Measurements from ENCODE around the gene SMIM15.

SMIM15 gene

DNA sequence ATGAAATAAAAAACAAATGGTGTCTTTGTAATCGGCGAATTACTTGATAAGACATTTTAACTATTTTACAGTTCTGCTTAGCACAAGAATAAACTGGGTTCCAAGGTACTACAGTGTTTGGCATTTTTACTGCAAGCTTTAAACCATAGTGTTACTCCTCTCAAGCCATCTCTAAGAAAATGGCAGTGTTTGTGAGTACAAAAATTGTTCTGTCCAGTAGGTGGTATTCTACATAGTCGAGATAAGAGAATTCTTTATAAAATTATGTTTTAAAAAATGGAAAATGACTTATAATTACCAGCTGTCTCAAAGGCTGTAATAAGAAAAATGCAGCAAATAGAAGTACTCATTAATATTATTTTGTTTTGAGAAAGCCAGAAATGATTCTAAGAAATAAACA, 3.2 kb downstream of the SMIM15 start:
- no peak for DNase-seq

DNA sequence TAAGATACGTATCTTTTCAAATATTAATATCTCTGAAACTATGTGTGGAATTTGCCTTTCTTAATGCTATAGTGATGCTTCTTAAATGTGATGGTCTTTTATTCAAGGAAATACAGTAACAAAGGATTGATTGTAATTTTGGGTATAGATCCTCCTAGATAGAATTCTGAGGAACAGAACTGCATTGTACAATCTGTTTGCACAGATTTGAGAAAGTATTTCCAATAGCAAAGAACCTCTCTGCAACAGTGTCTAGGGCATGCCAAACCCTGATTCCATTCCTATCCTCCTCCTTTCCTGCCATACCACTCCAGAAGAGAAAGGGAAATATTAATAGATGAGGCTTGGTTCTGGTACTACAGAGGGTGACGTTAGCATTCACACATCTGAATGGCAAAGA, 10.4 kb downstream of the SMIM15 start:
- no peak for DNase-seq

DNA sequence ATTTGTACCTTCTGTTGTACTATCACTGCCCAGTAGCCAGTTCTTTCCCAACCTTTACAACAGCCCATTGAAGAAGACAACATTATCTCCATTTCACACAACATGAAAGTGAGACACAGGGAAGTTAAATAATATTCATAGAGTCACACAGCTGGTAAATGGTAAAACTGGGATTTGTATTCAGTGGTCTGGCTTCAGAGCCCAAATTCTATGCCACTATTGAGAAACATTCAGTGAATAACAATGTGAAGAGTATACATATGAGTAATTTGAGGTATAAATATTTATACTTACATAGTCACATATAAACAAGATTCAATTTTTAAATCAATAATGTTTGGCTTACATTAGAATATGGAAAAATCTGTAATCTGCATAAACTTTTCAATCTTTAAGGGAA, 13.8 kb downstream of the SMIM15 start:
- no peak for DNase-seq

DNA sequence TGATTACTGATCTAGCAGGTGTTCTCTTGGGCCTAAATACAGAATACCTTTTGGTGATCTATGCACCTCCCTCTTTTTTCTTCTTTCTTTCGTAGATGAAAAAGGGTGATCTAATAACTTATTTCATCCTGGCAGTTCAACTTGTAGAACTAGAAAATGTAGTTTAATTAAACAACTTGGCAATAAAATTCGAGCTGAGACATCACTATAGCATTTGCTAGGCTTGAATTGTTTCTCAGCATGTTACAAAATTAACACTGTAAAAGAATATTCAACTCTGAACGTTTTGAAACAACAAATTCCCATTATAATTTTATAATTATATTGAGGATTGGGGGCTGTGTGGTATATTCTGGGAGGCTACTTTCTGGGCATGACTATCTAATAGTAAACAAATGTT, 19.5 kb downstream of the SMIM15 start:
- no peak for DNase-seq

DNA sequence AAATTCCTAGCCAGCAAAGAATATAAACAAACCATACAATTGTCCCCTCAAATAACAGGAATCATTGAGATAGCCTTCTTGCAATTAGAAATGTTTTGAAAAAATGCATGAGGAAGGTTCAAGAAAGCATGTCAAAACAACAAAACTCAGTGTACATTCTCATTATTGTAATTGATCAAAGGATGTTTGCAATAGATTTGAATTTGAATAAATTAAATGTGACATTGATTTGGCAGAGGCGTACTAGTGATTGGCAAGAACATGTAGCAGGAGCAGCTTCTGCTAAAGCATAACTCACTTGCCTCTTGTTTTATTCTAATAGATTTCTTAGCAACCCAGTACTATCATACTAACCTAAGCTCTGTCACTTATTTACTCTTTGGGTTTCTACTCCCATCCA, 19.9 kb downstream of the SMIM15 start:
- no peak for DNase-seq

DNA sequence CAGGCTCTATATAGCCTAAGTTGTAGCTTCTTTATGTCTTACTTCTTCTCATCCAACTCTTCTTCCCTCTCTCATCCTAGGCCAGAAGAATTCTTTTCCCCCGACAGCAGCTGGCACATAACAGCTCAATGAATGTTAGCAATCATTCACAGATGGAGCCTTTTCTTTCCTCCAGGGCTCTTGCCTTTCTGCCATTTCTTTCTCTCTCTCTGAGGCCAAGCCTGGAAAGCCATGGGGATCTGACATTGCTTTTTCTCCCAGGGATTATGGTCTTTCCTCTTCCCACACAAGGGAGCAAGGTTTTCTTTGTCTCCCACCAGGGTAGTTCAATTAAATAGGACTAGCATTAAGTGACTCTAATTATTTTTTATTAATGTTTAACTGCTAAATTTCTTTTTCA, 20.5 kb downstream of the SMIM15 start:
- no peak for DNase-seq

DNA sequence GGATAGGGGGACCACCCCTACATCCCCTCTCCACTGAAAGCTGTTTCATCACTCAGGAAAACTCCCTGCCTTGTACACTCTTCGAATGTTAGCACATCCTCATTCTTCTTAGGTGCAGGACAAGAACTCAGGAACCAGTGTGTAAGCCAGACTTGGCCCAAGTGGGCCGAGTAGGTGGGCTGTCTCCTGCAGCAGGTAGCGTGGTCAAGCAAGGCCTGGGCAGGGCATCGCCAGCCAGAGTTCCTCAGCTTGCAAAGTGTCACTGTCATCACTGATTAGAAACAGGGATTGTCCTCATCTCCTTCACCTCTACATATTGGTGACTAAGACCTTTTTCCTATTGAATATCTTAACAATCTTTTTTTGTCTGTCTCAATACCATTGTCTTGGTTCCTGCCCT, 22.3 kb downstream of the SMIM15 start:
- DNase-seq, result no peak

DNA sequence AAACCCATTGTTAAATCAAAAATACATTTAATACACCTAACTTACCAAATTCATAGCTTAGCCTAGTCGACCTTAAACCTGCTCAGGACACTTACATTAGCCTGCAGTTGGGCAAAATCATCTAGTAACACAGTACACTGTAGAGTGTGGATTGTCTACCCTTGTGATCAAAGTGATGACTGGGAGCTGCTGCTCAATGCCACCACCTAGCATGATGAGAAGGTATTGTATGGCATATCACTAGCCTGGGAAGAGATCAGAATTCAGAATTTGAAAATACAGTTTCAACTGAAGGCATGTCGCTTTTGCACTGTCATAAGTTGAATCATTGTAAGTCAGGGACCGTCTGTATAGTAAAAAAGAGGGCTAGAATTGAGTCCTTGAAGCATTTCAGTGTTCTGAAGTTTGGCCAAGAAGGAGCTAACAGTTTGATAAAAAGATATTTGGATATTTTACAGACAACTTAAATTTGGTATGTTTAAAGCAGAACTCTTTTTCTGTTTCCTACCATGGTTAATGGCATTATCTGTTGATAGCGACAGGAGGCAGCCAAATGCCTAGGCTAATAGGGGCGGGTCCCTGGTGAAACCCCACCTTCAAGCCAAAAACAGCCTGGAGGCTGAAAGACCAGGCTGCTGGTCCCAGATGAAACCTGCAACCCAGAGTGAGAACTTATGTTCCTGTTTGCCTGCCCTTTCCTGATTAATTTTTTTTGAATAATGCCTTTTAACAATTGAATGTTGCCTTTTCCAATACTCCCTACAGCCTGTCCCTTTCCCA, 23.0 kb downstream of the SMIM15 start:
- DNase-seq, result no peak

DNA sequence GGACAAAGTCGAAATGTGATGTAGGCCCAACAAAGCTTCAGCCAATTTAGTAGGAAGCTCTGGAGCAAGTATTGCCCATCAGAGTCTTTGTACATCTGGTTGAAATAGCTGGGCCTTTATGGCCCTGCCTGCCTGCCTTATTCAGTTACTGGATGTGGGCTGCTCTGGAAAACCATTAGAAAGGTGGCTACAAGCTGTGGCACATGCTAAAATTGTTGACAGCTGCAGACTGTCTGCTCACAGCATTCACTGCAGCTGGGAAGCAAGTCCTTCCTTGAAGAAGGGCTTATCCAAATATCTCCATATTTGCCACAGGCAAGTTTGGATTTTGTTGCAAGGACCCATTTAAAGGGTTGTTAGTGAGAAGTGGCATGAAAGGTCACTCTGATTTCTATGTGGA, 24.4 kb downstream of the SMIM15 start:
- DNase-seq, result no peak

DNA sequence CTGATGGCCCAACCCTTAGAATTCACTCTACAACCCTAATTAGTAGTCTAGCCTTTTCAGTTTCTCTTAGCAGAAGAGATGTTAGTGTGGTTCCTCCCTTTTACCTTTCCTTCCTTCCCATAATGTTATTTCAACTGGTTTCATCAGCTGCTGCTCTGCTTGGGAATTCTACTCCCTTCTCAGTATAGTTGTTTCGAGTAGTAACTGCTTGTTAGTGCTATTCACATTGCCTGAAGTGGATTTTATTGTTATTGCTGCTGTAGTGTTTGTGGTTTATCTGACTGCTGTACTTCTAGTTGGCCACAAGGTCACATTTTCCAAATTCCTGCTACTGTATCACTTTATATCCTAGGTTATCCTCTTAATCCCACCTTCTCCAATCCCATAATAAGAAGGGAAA, 29.7 kb downstream of the SMIM15 start:
- no peak for DNase-seq

DNA sequence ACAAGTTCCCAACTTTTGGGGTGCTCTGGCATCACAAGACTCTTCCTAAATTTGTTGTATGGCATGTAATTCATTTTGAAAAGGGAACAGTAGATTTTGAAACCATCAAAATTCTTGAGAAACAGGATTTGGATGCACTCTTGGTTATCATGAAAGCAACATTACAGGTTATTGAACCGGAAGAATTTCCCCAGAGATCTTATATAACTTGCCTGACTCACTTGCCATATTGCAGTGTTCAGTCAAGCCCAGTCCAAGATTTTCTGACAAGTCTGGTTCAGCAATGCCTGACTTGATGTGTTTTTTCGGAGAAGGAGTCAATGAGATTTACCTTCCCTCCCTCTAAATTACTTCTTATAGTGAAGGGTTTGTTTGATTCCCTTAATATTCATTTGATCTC, 32.0 kb downstream of the SMIM15 start:
- DNase-seq, result no peak

DNA sequence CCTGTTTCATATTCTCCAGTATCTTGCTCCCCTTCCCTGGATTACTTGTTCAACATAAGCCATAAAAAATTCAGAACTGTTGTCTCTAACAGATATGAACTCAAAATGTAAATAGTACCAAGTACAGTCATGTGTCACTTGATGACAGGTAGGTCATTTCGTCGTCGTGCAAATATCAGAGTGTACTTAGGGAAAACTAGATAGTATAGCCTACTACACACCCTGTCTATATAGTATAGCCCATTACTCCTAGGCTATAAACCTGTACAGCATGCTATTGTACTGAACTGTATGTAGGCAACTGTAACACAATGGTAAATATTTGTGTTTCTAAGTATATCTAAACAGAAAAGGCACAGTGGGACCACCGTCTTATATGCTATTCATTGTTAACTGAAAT, 39.1 kb downstream of the SMIM15 start:
- DNase-seq, result no peak

DNA sequence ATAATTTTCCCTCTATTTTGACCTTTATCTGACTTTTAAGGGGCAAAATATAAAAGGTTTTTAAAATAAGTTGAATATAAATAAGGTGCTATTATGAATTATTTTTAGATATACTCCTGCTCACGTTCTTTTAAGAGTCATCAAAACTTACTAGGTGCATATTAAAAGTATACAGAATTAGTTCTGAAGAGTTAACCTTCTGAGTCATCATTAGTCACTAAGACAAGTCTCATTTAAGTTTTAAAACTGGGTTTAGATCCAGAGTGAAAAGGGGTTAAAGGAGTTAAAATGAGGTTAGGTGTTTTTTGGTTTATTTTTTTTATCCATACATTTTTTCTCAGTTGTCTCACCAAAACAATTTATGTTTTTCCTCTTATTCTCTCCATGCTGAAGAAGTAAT, 41.7 kb downstream of the SMIM15 start:
- DNase-seq, result no peak

DNA sequence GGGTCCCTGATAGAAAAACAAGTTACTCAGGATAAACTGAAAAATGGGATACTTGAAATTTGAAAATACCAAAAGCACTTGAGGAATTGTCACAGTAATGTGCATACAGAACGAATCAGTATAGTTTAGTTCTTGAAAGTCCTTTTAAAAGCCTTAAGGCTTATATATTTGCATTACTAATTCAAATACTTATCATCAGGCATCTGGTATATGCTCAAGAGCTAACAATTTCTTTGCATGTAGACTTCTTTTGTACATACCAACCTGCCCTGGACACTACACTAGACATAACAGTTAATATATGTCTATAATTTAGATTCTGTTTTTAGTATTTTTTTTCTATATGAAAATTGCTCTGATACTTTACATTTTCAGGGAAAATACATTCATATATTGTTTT, 43.2 kb downstream of the SMIM15 start:
- no peak for DNase-seq

DNA sequence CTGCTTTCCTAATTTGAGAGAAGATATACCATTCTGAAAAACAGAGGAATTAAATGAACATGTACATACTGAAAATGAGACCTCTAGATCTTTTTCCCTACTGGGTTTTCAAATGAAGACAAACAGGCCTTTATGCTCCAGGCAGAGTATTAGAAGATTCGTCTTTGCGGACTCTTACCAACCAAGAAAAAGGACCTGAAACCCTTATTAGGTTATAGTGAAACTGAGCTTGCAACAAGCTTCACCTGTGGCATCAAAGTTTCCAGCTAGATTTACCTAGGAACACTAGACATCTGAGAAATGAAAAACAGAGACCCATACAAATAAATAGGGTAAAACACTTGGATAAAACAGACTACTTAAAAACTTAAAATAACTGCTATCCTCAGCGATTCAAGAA, 46.3 kb downstream of the SMIM15 start:
- no peak for DNase-seq

DNA sequence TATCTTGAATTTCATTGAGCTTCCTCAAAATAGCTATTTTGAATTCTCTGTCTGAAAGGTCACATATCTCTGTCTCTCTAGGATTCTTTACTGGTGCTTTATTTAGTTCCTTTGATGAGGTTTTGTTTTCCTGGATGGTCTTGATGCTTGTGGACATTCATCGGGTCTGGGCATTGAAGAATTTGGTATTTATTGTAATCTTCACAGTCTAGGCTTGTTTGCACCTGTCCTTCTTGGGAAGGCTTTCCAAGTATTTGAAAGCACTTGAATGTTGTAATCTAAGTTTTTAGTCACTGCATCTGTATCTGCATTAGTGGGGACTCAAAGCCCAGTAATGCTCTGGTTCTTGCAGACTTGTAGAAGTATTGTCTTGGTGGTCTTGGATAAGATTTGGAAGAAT, 47.8 kb downstream of the SMIM15 start:
- DNase-seq, result no peak

Measured in T1000 (cell line).